SU-DHL-6 (cell line): ENCODE measurements around the gene CREG1.
"Not testable (repeated sequence)": the region's sequence is repeated elsewhere in the genome, so short reads cannot be mapped to it uniquely, and the experiment has no call there.

ENCODE experiments used
- H2AFZ ChIP-seq: fragments of 200-600 bp; sonication (generic); 2 replicates; pipeline ENCODE4 v1.6.1; 2014; ENCODE audit warnings: low read depth, mild to moderate bottlenecking, moderate library complexity, mixed read lengths, antibody characterized with exemption, low read length; ENCODE audit not compliant: severe bottlenecking
- H3F3A ChIP-seq: fragments of 200-600 bp; shearing (Covaris generic); 2 replicates; pipeline ENCODE4 v1.6.0; 2016; ENCODE audit warnings: antibody characterized with exemption, mild to moderate bottlenecking; ENCODE audit not compliant: insufficient read depth
- H3K27ac ChIP-seq: fragments of 200-600 bp; sonication (generic); 2 replicates; pipeline ENCODE4 v1.5.1; 2016; ENCODE audit warnings: low read depth, mild to moderate bottlenecking, low read length, moderate library complexity, mixed read lengths
- H3K27me3 ChIP-seq: fragments of 200-600 bp; sonication (generic), shearing (Covaris generic); 2 replicates; pipeline ENCODE4 v1.6.0; 2014; ENCODE audit warnings: mild to moderate bottlenecking, low read length
- H3K36me3 ChIP-seq: fragments of 200-600 bp; sonication (generic); 2 replicates; pipeline ENCODE4 v1.6.1; 2014; ENCODE audit warnings: mild to moderate bottlenecking, low read length, mixed read lengths
- H3K4me2 ChIP-seq: fragments of 300-600, 200-600 bp; shearing (Covaris generic), sonication (generic); 2 replicates; pipeline ENCODE4 v1.6.0; 2014; ENCODE audit warnings: low read length, low read depth, mild to moderate bottlenecking; ENCODE audit not compliant: poor library complexity, severe bottlenecking
- H3K4me3 ChIP-seq: fragments of 200-600 bp; sonication (generic); 2 replicates; pipeline ENCODE4 v1.5.1; 2014; ENCODE audit warnings: antibody characterized with exemption, low read length, mild to moderate bottlenecking, mixed read lengths; ENCODE audit not compliant: insufficient read depth, poor library complexity, severe bottlenecking
- H3K79me2 ChIP-seq: fragments of 200-600 bp; sonication (generic); 2 replicates; pipeline ENCODE4 v1.6.1; 2014; ENCODE audit warnings: mild to moderate bottlenecking, low read length, moderate library complexity; ENCODE audit not compliant: insufficient read depth
- H3K9ac ChIP-seq: fragments of 200-600 bp; sonication (generic); 2 replicates; pipeline ENCODE4 v1.7.0; 2014; ENCODE audit warnings: mild to moderate bottlenecking, low read length
- H3K9me2 ChIP-seq: fragments of 200-600 bp; sonication (generic); replicated peaks from 2 replicates; pipeline ENCODE4 v1.6.1; 2014; ENCODE audit warnings: low read length; ENCODE audit not compliant: insufficient read depth
- H3K9me3 ChIP-seq: fragments of 200-600 bp; sonication (generic); 2 replicates; pipeline ENCODE4 v1.6.1; 2014; ENCODE audit warnings: low read length, mixed read lengths; ENCODE audit not compliant: insufficient read depth
- H4K20me1 ChIP-seq: fragments of 200-600 bp; sonication (generic); 2 replicates; pipeline ENCODE4 v1.6.1; 2014; ENCODE audit warnings: low read depth, mild to moderate bottlenecking, antibody characterized with exemption, low read length, moderate library complexity, mixed read lengths
- EZH2phosphoT487 ChIP-seq: fragments of 200-600 bp; sonication (generic), shearing (Covaris generic); conservative IDR thresholded peaks from 2 replicates; pipeline ENCODE4 v1.6.1; 2018; ENCODE audit warnings: mild to moderate bottlenecking, antibody characterized with exemption, low read length, moderate library complexity, mixed read lengths
- TF ChIP-seq, protein P1 (sequence below): fragments of 200-600 bp; sonication (generic); IDR thresholded peaks from one replicate; pipeline ENCODE4 v1.5.1; 2017; ENCODE audit warnings: antibody characterized with exemption, mild to moderate bottlenecking, low read length, moderate library complexity; ENCODE audit not compliant: insufficient read depth, poor library complexity, severe bottlenecking

The CREG1 gene

DNA sequence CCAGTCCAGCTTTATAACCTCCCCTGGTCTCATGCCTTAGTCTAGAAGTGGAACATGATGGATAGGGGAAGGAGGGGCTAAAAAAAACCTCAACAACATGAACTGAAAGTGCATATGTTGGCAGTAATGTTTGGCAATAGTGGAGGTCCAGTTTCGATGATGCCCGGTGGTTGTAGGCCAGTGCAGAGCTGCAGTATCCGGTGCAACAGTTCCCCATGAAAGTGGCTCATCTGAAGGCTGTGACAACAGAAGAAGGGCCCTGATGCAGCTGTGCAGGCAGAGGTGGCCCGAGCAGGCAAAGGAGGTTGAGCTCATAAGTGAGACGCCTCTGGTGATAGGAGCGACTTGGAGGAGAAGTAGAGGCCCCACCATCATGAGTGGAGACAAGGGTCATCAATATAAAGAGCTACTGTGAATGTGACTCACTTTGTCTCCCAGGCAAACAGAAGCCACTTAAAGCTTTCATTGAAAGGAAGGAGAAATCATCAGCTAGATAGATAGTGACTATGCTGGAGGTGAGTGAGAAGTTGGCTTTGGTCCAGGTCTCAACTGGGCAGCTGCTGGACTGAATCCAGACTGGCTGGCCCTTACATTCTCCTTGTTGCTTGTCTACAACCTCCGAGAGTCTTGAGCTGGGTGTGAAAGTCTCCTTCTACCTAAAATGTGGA lies 10.2 kb upstream of the CREG1 start:
- H3F3A ChIP-seq, result no peaks in the 10 kb centered on the region
- TF ChIP-seq EZH2phosphoT487, result no peak
- TF ChIP-seq, protein P1, sequence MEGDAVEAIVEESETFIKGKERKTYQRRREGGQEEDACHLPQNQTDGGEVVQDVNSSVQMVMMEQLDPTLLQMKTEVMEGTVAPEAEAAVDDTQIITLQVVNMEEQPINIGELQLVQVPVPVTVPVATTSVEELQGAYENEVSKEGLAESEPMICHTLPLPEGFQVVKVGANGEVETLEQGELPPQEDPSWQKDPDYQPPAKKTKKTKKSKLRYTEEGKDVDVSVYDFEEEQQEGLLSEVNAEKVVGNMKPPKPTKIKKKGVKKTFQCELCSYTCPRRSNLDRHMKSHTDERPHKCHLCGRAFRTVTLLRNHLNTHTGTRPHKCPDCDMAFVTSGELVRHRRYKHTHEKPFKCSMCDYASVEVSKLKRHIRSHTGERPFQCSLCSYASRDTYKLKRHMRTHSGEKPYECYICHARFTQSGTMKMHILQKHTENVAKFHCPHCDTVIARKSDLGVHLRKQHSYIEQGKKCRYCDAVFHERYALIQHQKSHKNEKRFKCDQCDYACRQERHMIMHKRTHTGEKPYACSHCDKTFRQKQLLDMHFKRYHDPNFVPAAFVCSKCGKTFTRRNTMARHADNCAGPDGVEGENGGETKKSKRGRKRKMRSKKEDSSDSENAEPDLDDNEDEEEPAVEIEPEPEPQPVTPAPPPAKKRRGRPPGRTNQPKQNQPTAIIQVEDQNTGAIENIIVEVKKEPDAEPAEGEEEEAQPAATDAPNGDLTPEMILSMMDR, result no peak
- H3K27me3 ChIP-seq, result no peaks in the 10 kb centered on the region
- H3K4me3 ChIP-seq, result no peak overlapping the region
- no peak overlapping the region for H3K27ac ChIP-seq
- no peaks in the 10 kb centered on the region for H3K36me3 ChIP-seq
- no peaks in the 10 kb centered on the region for H3K9me2 ChIP-seq
- no peaks in the 10 kb centered on the region for H3K79me2 ChIP-seq
- no peak overlapping the region for H3K4me2 ChIP-seq
- H2AFZ ChIP-seq, result no peak overlapping the region
- no peaks in the 10 kb centered on the region for H3K9me3 ChIP-seq
- H4K20me1 ChIP-seq, result no peaks in the 10 kb centered on the region
- no peak overlapping the region for H3K9ac ChIP-seq

DNA sequence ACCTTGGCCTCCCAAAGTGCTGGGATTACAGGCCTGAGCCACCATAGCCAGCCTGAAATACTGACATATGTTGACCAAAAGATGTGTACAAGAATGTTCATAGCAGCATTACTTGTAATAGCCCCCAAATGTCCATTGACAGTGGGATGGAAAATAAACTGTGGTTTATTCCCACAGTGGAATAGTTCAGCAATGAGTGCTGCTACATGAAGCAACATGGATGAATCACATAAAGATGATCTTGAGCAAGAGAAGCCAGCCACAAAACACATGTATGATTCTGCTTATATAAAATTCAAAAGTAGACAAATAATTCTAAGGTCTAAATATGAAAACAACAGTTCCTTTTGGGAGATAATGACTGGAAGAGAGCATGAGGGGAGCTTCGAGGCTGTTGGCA lies 9.1 kb upstream of the CREG1 start:
- H3K36me3 ChIP-seq, result no peaks in the 10 kb centered on the region
- no peak overlapping the region for H3K27ac ChIP-seq
- no peak overlapping the region for H3K4me2 ChIP-seq
- H3K79me2 ChIP-seq, result no peaks in the 10 kb centered on the region
- no peak for TF ChIP-seq EZH2phosphoT487
- no peak overlapping the region for H2AFZ ChIP-seq
- H3K9ac ChIP-seq, result no peak overlapping the region
- H3K9me3 ChIP-seq, result no peaks in the 10 kb centered on the region
- no peak overlapping the region for H3K4me3 ChIP-seq
- no peaks in the 10 kb centered on the region for H3K9me2 ChIP-seq
- H4K20me1 ChIP-seq, result no peaks in the 10 kb centered on the region
- no peaks in the 10 kb centered on the region for H3K27me3 ChIP-seq
- H3F3A ChIP-seq, result no peaks in the 10 kb centered on the region

DNA sequence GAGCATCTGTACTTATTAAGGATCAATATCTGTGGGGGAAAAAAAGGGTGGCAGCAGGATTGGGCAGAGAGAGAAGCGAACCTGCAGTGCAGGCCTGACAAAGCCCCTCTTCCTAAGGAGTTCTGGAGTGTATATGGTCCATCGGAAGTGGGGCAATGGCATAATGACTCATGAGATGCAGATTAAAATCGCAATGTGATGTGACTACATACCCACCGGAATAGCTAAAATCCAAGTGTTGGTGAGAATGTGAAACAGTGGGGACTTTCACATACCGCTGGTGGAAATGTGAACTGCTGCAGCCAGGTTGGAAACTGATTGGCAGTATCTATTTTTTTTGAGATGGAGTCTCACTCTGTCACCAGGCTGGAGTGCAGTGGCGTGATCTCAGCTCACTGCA lies 8.2 kb upstream of the CREG1 start:
- Histone ChIP-seq H3K36me3 (no peaks in the 10 kb centered on the region), H2AFZ (no peak overlapping the region), H3K4me3 (no peak overlapping the region), H3K27ac (no peak overlapping the region), H3F3A (no peaks in the 10 kb centered on the region), H3K27me3 (no peaks in the 10 kb centered on the region), H4K20me1 (no peaks in the 10 kb centered on the region), H3K79me2 (no peaks in the 10 kb centered on the region), H3K9me3 (no peaks in the 10 kb centered on the region), H3K9ac (no peak overlapping the region), H3K4me2 (no peak overlapping the region), H3K9me2 (no peaks in the 10 kb centered on the region)
- TF ChIP-seq, protein P1, result no peak
- TF ChIP-seq EZH2phosphoT487, result no peak

DNA sequence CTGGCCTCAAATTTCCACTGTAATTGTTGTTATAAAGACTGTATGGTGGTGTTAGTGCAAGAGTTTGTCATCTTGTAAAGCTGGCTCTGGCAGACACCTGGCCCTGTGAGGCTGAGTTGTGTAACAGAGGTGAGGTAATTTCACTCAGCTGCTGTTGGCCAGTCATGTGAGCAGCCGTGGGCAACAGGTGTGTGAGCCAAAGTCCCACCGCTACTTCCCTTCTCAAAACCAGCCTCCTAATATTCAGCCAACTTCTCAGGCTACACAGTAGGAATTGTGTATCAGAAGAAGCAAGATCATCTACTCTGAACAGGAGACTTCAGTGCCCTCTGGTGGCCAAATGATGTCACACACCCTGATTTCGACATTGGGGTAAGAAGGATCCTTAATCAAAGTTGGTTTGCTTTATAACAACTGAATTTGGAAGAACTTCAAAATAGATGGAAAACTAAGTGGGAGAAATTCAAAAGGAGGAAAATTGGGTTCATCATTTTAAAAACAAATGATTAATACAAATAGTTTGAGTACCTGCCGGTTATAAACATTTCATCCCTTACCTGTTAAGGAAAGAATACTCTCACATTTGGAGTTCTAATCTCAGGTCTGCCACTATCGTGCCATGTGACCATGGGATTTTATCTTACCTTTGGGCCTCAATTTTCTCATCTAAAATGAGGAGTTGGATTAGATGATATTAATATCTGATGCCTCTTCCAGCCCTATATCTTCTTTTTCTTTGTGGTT lies 2.6 kb upstream of the CREG1 start:
- Histone ChIP-seq H3K79me2 (no peaks in the 10 kb centered on the region), H2AFZ (no peak overlapping the region), H3F3A (peaks cover 4% of the 10 kb centered on the region; the same call in 1 of the 2 replicates), H3K36me3 (no peaks in the 10 kb centered on the region), H3K9ac (no peak overlapping the region), H3K4me3 (no peak overlapping the region), H3K9me2 (no peaks in the 10 kb centered on the region), H3K27ac (no peak overlapping the region), H3K9me3 (no peaks in the 10 kb centered on the region), H4K20me1 (no peaks in the 10 kb centered on the region), H3K4me2 (no peak overlapping the region), H3K27me3 (no peaks in the 10 kb centered on the region)
- TF ChIP-seq, protein P1, result peak; percentile 85
- no peak for TF ChIP-seq EZH2phosphoT487

DNA sequence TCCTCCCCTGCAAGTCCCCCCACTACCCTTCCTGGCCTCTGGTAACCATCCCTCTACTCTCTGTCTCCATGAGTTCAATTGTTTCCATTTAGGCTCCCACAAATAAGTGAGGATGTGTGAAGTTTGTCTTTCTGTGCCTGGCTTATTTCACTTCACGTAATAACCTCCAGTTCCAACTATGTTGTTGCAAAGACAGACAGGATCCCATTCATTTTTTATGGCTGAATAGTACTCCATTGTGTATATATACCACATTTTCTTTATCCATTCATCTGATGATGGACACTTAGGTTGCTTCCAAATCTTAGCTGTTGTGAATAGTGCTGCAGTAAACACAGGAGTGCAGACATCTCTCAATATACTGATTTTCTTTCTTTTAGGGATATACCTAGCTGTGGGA lies 1.5 kb upstream of the CREG1 start:
- H2AFZ ChIP-seq, H3K4me3 ChIP-seq, H3K27ac ChIP-seq, H3F3A ChIP-seq, H3K36me3 ChIP-seq, H3K4me2 ChIP-seq, H3K79me2 ChIP-seq, H3K27me3 ChIP-seq, H4K20me1 ChIP-seq, H3K9ac ChIP-seq, H3K9me3 ChIP-seq, H3K9me2 ChIP-seq: not testable (repeated sequence)
